IMR-90 (cell line): ENCODE measurements around the gene MYO3B. TPM values are rescaled to one million over a fixed set of nuclear protein-coding genes. Genes with fewer than 3 reads are reported as not detected.

Source experiments
- ATAC-seq: fragments of 200-7000 bp; cut with Tn5 transposase; 2 replicates; pipeline ENCODE4 v1.9.1; 2020; ENCODE audit warnings: low read depth, mild to moderate bottlenecking, moderate library complexity
- BruUV-seq: library from RNA; stranded (reverse); fragments of 400-500 nt; replicated peaks from 2 replicates; lab custom pipeline; 2021; lab: Mats Ljungman, UMichigan
- CTCF ChIA-PET: fragments of 300-600 bp; formaldehyde crosslinking; extraction: SDS; loops from one replicate; lab custom pipeline; 2021; ENCODE audit warnings: antibody characterized with exemption; lab: Yijun Ruan, JAX
- POLR2A ChIA-PET: fragments of 300-600 bp; sonication (Branson Sonifier 250); formaldehyde crosslinking; loops from one replicate; lab custom pipeline; 2022; ENCODE audit warnings: antibody characterized with exemption; ENCODE audit not compliant: unreplicated experiment; lab: Charles Lee
- DNase-seq: peaks from one replicate; pipeline ENCODE4 v3.0.0; 2013
- H2AFZ ChIP-seq: replicated peaks from 2 replicates; pipeline ENCODE3; 2013; ENCODE audit warnings: low read length, mild to moderate bottlenecking; ENCODE audit not compliant: poor library complexity
- H2AK5ac ChIP-seq: 2 replicates; pipeline ENCODE4 v1.6.1; 2013; ENCODE audit warnings: low read depth, low read length, inconsistent platforms
- H2AK9ac ChIP-seq: replicated peaks from 2 replicates; pipeline ENCODE3; 2013; ENCODE audit warnings: mild to moderate bottlenecking, low read depth, low read length, moderate library complexity; ENCODE audit not compliant: poor library complexity
- H2BK120ac ChIP-seq: 2 replicates; pipeline ENCODE4 v1.6.1; 2013; ENCODE audit warnings: low read depth, low read length, inconsistent platforms
- H2BK15ac ChIP-seq: 3 replicates; pipeline ENCODE4 v1.6.1; 2013; ENCODE audit warnings: low read depth, low read length, inconsistent platforms
- H2BK20ac ChIP-seq: 2 replicates; pipeline ENCODE4 v1.6.1; 2013; ENCODE audit warnings: low read depth, mild to moderate bottlenecking, inconsistent platforms, low read length, moderate library complexity
- H2BK5ac ChIP-seq: 2 replicates; pipeline ENCODE4 v1.6.1; 2013; ENCODE audit warnings: mild to moderate bottlenecking, low read depth, low read length, inconsistent platforms; ENCODE audit not compliant: poor library complexity, severe bottlenecking
- H3K14ac ChIP-seq: replicated peaks from 2 replicates; pipeline ENCODE4 v1.6.1; 2013; ENCODE audit warnings: low read depth, low read length, inconsistent platforms
- H3K18ac ChIP-seq: 2 replicates; pipeline ENCODE4 v1.6.1; 2013; ENCODE audit warnings: low read depth, low read length, control low read depth
- H3K23ac ChIP-seq: 2 replicates; pipeline ENCODE4 v1.6.1; 2013; ENCODE audit warnings: low read depth, low read length, inconsistent platforms
- H3K27ac ChIP-seq: 2 replicates; pipeline ENCODE4 v1.5.1; 2013; ENCODE audit warnings: mild to moderate bottlenecking, control low read depth, low read length; ENCODE audit not compliant: insufficient read depth
- H3K27me3 ChIP-seq: 2 replicates; pipeline ENCODE4 v1.6.1; 2013; ENCODE audit warnings: low read length; ENCODE audit not compliant: control insufficient read depth, insufficient read depth
- H3K36me3 ChIP-seq: 2 replicates; pipeline ENCODE4 v1.6.1; 2013; ENCODE audit warnings: low read length, mixed read lengths; ENCODE audit not compliant: control insufficient read depth, insufficient read depth
- H3K4ac ChIP-seq: 2 replicates; pipeline ENCODE4 v1.6.1; 2013; ENCODE audit warnings: low read depth, low read length, inconsistent platforms
- H3K4me1 ChIP-seq: 2 replicates; pipeline ENCODE4 v1.6.1; 2013; ENCODE audit warnings: low read length, mixed read lengths; ENCODE audit not compliant: control insufficient read depth, insufficient read depth
- H3K4me2 ChIP-seq: 2 replicates; pipeline ENCODE4 v1.6.1; 2013; ENCODE audit warnings: low read depth, mild to moderate bottlenecking, control low read depth, low read length, moderate library complexity
- H3K4me3 ChIP-seq: 2 replicates; pipeline ENCODE4 v1.5.1; 2013; ENCODE audit warnings: low read depth, mild to moderate bottlenecking, control low read depth, low read length, moderate library complexity; ENCODE audit not compliant: insufficient read depth
- H3K56ac ChIP-seq: 2 replicates; pipeline ENCODE4 v1.6.1; 2013; ENCODE audit warnings: low read length, inconsistent platforms; ENCODE audit not compliant: insufficient read depth; ENCODE audit errors: extremely low read depth
- H3K79me1 ChIP-seq, 2 experiments: 2 replicates each; pipeline ENCODE4 v1.6.1; 2013; ENCODE audit warnings: low read length in 2 of 2, inconsistent platforms in 1 of 2, low read depth in 1 of 2
- H3K9ac ChIP-seq: 2 replicates; pipeline ENCODE4 v1.6.1; 2013; ENCODE audit warnings: low read depth, low read length, control low read depth
- H3K9me1 ChIP-seq: 2 replicates; pipeline ENCODE4 v1.6.1; 2013; ENCODE audit warnings: low read length, inconsistent platforms; ENCODE audit not compliant: insufficient read depth
- H3K9me3 ChIP-seq: 2 replicates; pipeline ENCODE4 v1.6.1; 2013; ENCODE audit warnings: low read length; ENCODE audit not compliant: control insufficient read depth, insufficient read depth
- H4K20me1 ChIP-seq: 2 replicates; pipeline ENCODE4 v1.6.1; 2013; ENCODE audit warnings: low read length, inconsistent platforms; ENCODE audit not compliant: insufficient read depth
- H4K5ac ChIP-seq: 2 replicates; pipeline ENCODE4 v1.6.1; 2013; ENCODE audit warnings: mild to moderate bottlenecking, low read depth, low read length, control low read depth
- H4K8ac ChIP-seq, 2 experiments: 2 replicates each; pipeline ENCODE4 v1.6.1; 2013; ENCODE audit warnings: low read depth in 2 of 2, low read length in 2 of 2, control low read depth in 1 of 2, inconsistent platforms in 1 of 2
- H4K91ac ChIP-seq: 2 replicates; pipeline ENCODE4 v1.6.1; 2013; ENCODE audit warnings: low read depth, low read length, inconsistent platforms; ENCODE audit not compliant: insufficient read depth
- BHLHE40 ChIP-seq: fragments of 150-350 bp; IDR thresholded peaks from 2 replicates; pipeline ENCODE4 v1.6.1; 2016; ENCODE audit warnings: mild to moderate bottlenecking, low read depth, low read length
- CEBPB ChIP-seq: IDR thresholded peaks from 2 replicates; pipeline ENCODE4 v1.6.1; 2012; ENCODE audit warnings: low read depth, low read length, improper control_type of control experiment
- CHD1 ChIP-seq: IDR thresholded peaks from 2 replicates; pipeline ENCODE4 v1.6.1; 2012; ENCODE audit warnings: low read depth, low read length, improper control_type of control experiment
- ELK1 ChIP-seq: fragments of 150-350 bp; IDR thresholded peaks from 2 replicates; pipeline ENCODE4 v1.6.1; 2016; ENCODE audit warnings: low read depth, mild to moderate bottlenecking, low read length, moderate library complexity, borderline replicate concordance
- FOS ChIP-seq: fragments of 150-350 bp; IDR thresholded peaks from 2 replicates; pipeline ENCODE4 v1.6.1; 2016; ENCODE audit warnings: low read depth, low read length
- MAFK ChIP-seq: IDR thresholded peaks from 2 replicates; pipeline ENCODE4 v1.6.1; 2012; ENCODE audit warnings: low read depth, low read length, improper control_type of control experiment
- MAZ ChIP-seq: IDR thresholded peaks from 2 replicates; pipeline ENCODE4 v1.6.1; 2012; ENCODE audit warnings: low read depth, mild to moderate bottlenecking, low read length, improper control_type of control experiment, moderate library complexity, borderline replicate concordance
- MXI1 ChIP-seq: IDR thresholded peaks from 2 replicates; pipeline ENCODE4 v1.6.1; 2012; ENCODE audit warnings: low read depth, mild to moderate bottlenecking, low read length, moderate library complexity, borderline replicate concordance
- NFE2L2 ChIP-seq: fragments of 150-350 bp; IDR thresholded peaks from 2 replicates; pipeline ENCODE4 v1.6.1; 2016; ENCODE audit warnings: low read depth, mild to moderate bottlenecking, low read length
- POLR2A ChIP-seq: IDR thresholded peaks from 2 replicates; pipeline ENCODE4 v1.6.1; 2012; ENCODE audit warnings: mild to moderate bottlenecking, low read depth, low read length
- RAD21 ChIP-seq: IDR thresholded peaks from 2 replicates; pipeline ENCODE4 v1.6.1; 2012; ENCODE audit warnings: low read length, improper control_type of control experiment
- RFX5 ChIP-seq: IDR thresholded peaks from 2 replicates; pipeline ENCODE4 v1.8.0; 2012; ENCODE audit warnings: low read depth, mild to moderate bottlenecking, low read length, moderate library complexity
- SMC3 ChIP-seq: fragments of 150-350 bp; IDR thresholded peaks from 2 replicates; pipeline ENCODE4 v1.6.1; 2016; ENCODE audit warnings: low read depth, mild to moderate bottlenecking, antibody characterized with exemption, low read length, moderate library complexity
- WGBS, 2 experiments: methylation state at CpG; one replicate each; pipeline versions ENCODE4 v1.1.5 to v1.1.7; 2013; ENCODE audit warnings: missing lambda C conversion rate in 2 of 2; ENCODE audit not compliant: insufficient read length in 1 of 2; ENCODE audit errors: extremely low coverage in 2 of 2; 5-methylcytosine and 5-hydroxymethylcytosine counted together
- dilution Hi-C: fragments of 300-500 bp; cut with HindIII; formaldehyde crosslinking; loops from one replicate; pipeline ENCODE4 v1.14.3; 2018; ENCODE audit warnings: low sequenced_read_pairs; ENCODE audit not compliant: unreplicated experiment
- in situ Hi-C: fragments of 300-500 bp; cut with MboI; formaldehyde crosslinking; loops from 3 replicates; pipeline ENCODE4 v1.14.3; 2019; ENCODE audit warnings: low sequenced_read_pairs, inconsistent platforms, mixed read lengths
- intact Hi-C: fragments of 100-400 bp; cut with micrococcal nuclease; formaldehyde crosslinking; loops from 2 replicates; pipeline ENCODE4 v1.10.0; 2022
- polyA plus RNA-seq, 3 experiments: library from polyadenylated mRNA; depleted of rRNA; stranded (reverse); fragments of >200 nt; gene quantifications; 2 replicates each; pipeline ENCODE4 v1.2.3, GENCODE V29; 2012; ENCODE audit warnings: low replicate concordance in 1 of 3
- total RNA-seq: library from RNA; depleted of rRNA; stranded (reverse); fragments of >200 nt; gene quantifications from 2 replicates; pipeline ENCODE4 v1.2.3, GENCODE V29; 2012
- TF ChIP-seq, protein P1 (sequence below): fragments of 150-350 bp; IDR thresholded peaks from 2 replicates; pipeline ENCODE4 v1.6.1; 2017; ENCODE audit warnings: mild to moderate bottlenecking, antibody characterized with exemption, low read length, low read depth
- TF ChIP-seq, protein P2 (sequence below): conservative IDR thresholded peaks from 2 replicates; pipeline ENCODE4 v1.5.1; 2012; ENCODE audit warnings: mild to moderate bottlenecking, low read depth, low read length, improper control_type of control experiment

Gene MYO3B
- total and polyA plus RNA-seq, 2 of the 4 experiments (the other 2 are of a cell fraction) = 0.02 TPM; not detected in 1

DNA sequence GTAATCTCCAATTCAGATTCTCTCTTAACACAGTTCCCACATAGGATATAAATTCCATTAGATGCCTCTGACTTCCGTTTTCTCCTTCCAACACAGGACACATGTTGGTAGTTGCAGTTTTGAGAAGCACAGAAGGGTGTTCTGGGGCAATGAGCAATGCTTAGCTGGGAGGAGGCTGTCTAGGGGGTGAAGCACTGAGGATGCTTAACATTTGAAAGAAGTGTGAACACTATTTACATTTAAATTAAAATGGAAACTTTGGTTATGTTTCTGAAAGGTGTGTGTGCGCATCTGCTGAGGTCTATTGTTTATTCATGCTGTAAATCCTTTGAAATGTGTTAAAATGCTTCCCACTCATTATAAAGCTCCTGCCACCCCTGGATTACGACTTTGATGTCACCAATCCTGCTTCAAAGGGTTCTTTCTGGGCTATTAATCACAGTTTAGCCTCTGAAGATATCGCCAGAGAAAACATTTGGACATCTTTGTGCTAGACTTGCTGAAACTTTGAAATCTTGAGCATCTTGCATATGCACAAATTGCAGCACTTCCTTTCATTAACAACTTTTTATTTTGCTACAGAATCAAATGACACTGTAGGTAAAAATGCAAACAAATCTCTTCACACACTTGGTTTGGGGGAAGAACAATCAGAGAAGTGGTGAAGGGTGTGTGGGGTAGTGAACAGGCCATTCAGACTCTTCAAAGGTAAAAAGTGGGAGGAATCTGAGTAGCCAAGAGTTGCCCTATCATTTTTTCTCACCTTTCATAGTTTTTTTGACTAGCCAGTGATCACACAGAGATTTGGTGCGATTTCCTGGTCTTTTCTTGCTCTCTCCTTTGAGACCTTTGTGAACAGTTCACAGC, 258.4 kb downstream of the MYO3B start:
- no peak overlapping the region for H2BK15ac ChIP-seq
- no peak overlapping the region for H2AFZ ChIP-seq
- no peak overlapping the region for H2BK20ac ChIP-seq
- H3K4ac ChIP-seq = no peak overlapping the region
- H3K4me1 ChIP-seq = no peaks in the 10 kb centered on the region
- no peaks in the 10 kb centered on the region for H3K9me3 ChIP-seq
- no peaks in the 10 kb centered on the region for H4K20me1 ChIP-seq
- dilution Hi-C loops = no loop called here
- no peak overlapping the region for H3K14ac ChIP-seq
- H3K18ac ChIP-seq = no peak overlapping the region
- POLR2A ChIA-PET = interaction anchor here (0.7 kb wide), 1 partner anchor 17 kb away, joined by 4 read pairs; no protein-coding TSS in a partner anchor
- no peaks in the 10 kb centered on the region for H3K9me1 ChIP-seq
- H2AK9ac ChIP-seq = no peak overlapping the region
- no peak overlapping the region for H2BK5ac ChIP-seq
- H4K5ac ChIP-seq = no peak overlapping the region
- CTCF ChIA-PET = no interaction called here
- ATAC-seq (no peak), DNase-seq (no peak)
- no peaks in the 10 kb centered on the region for H3K36me3 ChIP-seq
- H2BK120ac ChIP-seq = no peak overlapping the region
- H3K23ac ChIP-seq = no peak overlapping the region
- intact Hi-C loops = no loop called here
- no peak overlapping the region for H3K27ac ChIP-seq
- H3K56ac ChIP-seq = no peak overlapping the region
- H3K27me3 ChIP-seq = no peaks in the 10 kb centered on the region
- H4K8ac ChIP-seq = no peak overlapping the region
- WGBS, 2 experiments = 0% methylated on average over 1 of the region's 5 CpGs; no CpG with 5 or more reads in 1 of the 2 experiments
- no peak overlapping the region for H4K91ac ChIP-seq
- H2AK5ac ChIP-seq = no peak overlapping the region
- no peaks in the 10 kb centered on the region for H3K79me1 ChIP-seq
- no TSS peak for BruUV-seq
- no peak overlapping the region for H3K9ac ChIP-seq
- no peak overlapping the region for H3K4me3 ChIP-seq
- H3K4me2 ChIP-seq = no peak overlapping the region
- in situ Hi-C loops = no loop called here
- no peak for TF ChIP-seq CHD1
- TF ChIP-seq CEBPB = no peak
- TF ChIP-seq MAZ = no peak
- TF ChIP-seq, protein P1, sequence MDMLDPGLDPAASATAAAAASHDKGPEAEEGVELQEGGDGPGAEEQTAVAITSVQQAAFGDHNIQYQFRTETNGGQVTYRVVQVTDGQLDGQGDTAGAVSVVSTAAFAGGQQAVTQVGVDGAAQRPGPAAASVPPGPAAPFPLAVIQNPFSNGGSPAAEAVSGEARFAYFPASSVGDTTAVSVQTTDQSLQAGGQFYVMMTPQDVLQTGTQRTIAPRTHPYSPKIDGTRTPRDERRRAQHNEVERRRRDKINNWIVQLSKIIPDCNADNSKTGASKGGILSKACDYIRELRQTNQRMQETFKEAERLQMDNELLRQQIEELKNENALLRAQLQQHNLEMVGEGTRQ = no peak
- no peak for TF ChIP-seq MXI1
- TF ChIP-seq, protein P2, sequence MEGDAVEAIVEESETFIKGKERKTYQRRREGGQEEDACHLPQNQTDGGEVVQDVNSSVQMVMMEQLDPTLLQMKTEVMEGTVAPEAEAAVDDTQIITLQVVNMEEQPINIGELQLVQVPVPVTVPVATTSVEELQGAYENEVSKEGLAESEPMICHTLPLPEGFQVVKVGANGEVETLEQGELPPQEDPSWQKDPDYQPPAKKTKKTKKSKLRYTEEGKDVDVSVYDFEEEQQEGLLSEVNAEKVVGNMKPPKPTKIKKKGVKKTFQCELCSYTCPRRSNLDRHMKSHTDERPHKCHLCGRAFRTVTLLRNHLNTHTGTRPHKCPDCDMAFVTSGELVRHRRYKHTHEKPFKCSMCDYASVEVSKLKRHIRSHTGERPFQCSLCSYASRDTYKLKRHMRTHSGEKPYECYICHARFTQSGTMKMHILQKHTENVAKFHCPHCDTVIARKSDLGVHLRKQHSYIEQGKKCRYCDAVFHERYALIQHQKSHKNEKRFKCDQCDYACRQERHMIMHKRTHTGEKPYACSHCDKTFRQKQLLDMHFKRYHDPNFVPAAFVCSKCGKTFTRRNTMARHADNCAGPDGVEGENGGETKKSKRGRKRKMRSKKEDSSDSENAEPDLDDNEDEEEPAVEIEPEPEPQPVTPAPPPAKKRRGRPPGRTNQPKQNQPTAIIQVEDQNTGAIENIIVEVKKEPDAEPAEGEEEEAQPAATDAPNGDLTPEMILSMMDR = no peak
- no peak for TF ChIP-seq ELK1
- no peak for TF ChIP-seq SMC3
- no peak for TF ChIP-seq RFX5
- TF ChIP-seq RAD21 = no peak
- no peak for TF ChIP-seq POLR2A
- TF ChIP-seq FOS = no peak
- TF ChIP-seq NFE2L2 = no peak
- no peak for TF ChIP-seq BHLHE40
- TF ChIP-seq MAFK = no peak
